ENCODE measurements around the gene CEP68.
"Not testable (repeated sequence)": the region's sequence is repeated elsewhere in the genome, so short reads cannot be mapped to it uniquely, and the experiment has no call there.

Gene CEP68

DNA sequence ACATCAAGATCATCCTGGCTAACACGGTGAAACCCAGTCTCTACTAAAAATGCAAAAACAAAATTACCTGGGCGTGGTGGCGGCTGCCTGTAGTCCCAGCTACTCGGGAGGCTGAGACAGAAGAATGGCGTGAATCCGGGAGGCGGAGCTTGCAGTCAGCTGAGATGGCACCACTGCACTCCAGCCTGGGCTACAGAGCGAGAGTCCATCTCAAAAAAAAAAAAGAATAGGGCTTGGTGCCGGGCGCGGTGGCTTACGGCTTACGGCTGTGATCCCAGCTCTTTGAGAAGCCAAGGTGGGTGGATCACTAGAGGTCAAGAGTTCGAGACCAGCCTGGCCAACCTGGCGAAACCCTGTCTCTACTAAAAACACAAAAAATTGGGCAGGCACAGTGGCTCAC, 76.7 kb downstream of the CEP68 start:
- H3K9ac ChIP-seq (ENCODE audit: low read depth, low read length); H3K9me3 ChIP-seq (ENCODE audit: control insufficient read depth, insufficient read depth, low read length); H3K4me1 ChIP-seq (ENCODE audit: insufficient read depth, low read length); H3K36me3 ChIP-seq (ENCODE audit: insufficient read depth, low read length): not testable (repeated sequence)

DNA sequence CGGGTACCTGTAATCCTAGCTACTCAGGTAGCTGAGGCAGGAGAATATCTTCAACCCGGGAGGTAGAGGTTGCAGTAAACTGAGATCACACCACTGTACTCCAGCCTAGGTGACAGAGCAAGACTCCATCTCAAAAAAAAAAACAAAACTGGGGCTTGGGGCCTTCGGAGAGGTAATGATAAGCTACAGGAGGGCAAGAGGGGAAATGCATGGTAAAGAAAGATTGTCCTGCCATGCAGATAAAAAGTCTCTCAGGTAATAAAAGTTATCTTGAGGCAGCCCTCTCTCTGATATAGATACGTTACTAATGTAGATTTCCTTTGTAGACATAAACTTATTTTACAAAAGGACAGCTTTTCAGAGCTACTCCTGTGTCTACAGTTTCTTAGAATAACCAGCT, 77.4 kb downstream of the CEP68 start:
- Histone ChIP-seq H3K9ac (ENCODE audit: low read depth, low read length) (no peak overlapping the region), H3K9me3 (ENCODE audit: control insufficient read depth, insufficient read depth, low read length) (no peaks in the 10 kb centered on the region), H3K4me1 (ENCODE audit: insufficient read depth, low read length) (peaks cover 1% of the 10 kb centered on the region; the same call in 1 of the 2 replicates), H3K36me3 (ENCODE audit: insufficient read depth, low read length) (no peaks in the 10 kb centered on the region)

DNA sequence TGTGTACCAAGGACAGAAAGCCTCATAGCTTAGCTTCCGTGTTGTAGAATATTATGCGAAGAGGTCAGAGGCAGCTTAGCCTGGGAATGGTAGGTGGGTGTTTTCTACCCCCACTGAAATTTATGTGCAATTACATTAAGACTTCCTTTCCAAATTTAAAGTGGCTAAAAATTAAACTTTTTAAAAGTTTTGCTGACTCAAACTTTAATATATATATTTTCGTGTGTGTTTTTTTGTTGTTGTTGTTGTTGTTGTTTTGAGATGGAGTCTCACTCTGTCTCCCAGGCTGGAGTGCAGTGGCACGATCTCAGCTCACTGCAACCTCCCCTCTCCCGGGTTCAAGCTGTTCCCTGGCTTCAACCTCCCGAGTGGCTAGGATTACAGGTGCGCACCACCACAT, 77.9 kb downstream of the CEP68 start:
- Histone ChIP-seq H3K9me3 (ENCODE audit: control insufficient read depth, insufficient read depth, low read length) (no peaks in the 10 kb centered on the region), H3K9ac (ENCODE audit: low read depth, low read length) (no peak overlapping the region), H3K36me3 (ENCODE audit: insufficient read depth, low read length) (no peaks in the 10 kb centered on the region), H3K4me1 (ENCODE audit: insufficient read depth, low read length) (no peaks in the 10 kb centered on the region)

DNA sequence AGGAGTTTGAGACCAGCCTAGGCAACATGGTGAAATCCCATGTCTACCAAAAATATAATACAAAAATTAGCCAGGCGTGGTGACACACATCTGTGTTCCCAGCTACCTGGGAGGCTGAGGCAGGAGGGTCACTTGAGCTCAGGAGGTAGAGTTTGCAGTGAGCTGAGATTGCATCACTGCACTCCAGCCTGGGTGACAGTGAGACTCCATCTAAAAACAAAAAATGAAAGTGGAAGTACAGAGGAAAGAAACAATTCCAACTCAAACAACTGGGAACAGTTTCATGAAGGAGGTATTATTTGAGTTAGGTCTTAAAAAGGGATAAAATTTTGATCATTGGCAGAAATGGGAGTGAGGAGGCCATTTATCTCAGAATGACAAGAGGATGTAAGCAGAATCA, 80.0 kb downstream of the CEP68 start:
- H3K36me3 ChIP-seq (ENCODE audit: insufficient read depth, low read length), result no peaks in the 10 kb centered on the region

More for the DNA sequence above, 80.0 kb downstream of the CEP68 start:
- Histone ChIP-seq H3K9ac (ENCODE audit: low read depth, low read length) (no peak overlapping the region), H3K4me1 (ENCODE audit: insufficient read depth, low read length) (no peaks in the 10 kb centered on the region), H3K9me3 (ENCODE audit: control insufficient read depth, insufficient read depth, low read length) (no peaks in the 10 kb centered on the region)
